ENCODE data around the gene PTPRU.
"Not testable (repeated sequence)": the region's sequence is repeated elsewhere in the genome, so short reads cannot be mapped to it uniquely, and the experiment has no call there.

Gene PTPRU

DNA sequence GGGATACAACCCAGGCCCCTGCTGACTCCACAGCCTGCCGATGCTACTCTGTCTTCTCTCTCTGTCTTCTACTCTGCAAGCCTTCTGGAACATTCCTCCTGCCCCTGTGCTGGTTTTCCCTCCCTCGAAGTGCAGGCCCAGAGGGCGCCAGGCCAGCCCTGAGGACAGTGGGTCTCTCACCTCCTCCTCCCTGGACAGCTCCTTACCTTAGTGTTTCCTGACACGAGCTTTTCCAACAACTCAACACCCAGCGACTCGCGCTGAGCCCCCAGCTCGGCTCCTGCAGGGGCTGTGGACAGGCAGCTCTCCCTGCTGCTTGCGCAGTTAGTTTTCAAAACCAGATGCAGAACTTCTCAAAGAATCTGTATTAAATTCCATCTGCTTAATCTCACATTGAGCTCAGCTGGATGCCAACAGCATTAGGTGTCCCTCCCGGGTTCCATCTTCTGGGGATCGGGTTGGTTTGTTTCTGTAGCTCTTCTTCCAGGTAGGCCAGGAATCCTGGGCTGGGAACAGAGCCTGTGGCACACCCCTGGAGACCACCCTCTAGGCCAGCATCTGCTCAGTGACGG is 54.2 kb downstream of the PTPRU start:
- no peak for DNase-seq (ENCODE audit: low spot score)

DNA sequence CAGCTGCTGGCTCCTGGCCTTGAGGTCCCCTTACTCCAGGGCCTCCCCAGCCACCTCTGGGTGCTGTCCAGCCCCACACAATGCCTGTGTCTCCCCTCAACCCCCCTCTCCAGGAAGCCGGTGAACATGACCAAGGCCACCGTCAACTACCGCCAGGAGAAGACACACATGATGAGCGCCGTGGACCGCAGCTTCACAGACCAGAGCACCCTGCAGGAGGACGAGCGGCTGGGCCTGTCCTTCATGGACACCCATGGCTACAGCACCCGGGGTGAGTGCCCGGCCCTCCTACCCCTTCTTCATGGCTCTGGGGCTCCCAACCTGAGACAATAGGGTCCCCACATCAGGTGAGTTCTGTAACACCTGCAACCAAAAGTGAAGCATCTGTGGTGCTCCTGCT is 55.4 kb downstream of the PTPRU start:
- no peak for DNase-seq (ENCODE audit: low spot score)

GRCh38 chr1:29292344-29292743 is 56.0 kb downstream of the PTPRU start:
- no peak for DNase-seq (ENCODE audit: low spot score)

DNA sequence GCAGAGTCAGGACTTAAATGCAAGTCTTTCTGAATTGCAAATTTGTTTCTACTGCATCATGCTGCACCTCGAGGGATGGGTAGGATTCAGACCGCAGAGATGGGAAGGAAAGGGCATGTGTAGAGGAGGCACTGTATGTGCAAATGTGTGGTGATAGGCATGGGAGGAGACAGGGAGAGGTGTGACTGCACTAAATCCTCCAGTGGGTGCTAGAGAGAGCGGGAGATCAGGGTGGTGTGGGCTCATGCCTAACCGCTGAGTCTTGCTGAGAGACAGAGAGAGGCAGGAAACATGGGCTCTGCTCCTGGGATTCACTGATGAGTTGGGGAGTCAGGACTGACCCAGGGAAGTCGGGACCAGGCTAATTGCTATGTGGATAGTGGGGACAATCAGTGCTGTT is 61.1 kb downstream of the PTPRU start:
- no peak for DNase-seq (ENCODE audit: low spot score)

GRCh38 chr1:29298246-29298645 is 61.9 kb downstream of the PTPRU start:
- DNase-seq (ENCODE audit: low spot score): no peak

GRCh38 chr1:29299446-29299845 is 63.1 kb downstream of the PTPRU start:
- DNase-seq (ENCODE audit: low spot score): no peak

DNA sequence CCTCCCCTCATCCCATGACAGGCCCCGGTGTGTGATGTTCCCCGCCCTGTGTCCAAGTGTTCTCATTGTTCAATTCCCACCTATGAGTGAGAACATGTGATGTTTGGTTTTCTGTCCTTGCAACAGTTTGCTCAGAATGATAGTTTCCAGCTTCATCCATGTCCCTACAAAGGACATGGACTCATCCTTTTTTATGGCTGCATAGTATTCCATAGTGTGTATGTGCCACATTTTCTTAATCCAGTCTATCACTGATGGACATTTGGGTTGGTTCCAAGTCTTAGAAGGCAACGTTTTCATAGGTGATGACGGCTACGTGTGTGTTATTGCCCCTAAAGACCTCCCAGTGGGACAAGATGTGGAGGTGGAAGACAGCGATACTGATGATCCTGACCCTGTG is 65.4 kb downstream of the PTPRU start:
- not testable (repeated sequence) for DNase-seq (ENCODE audit: low spot score)

GRCh38 chr1:29303201-29304024 is 67.1 kb downstream of the PTPRU start:
- no peak for DNase-seq (ENCODE audit: low spot score)

DNA sequence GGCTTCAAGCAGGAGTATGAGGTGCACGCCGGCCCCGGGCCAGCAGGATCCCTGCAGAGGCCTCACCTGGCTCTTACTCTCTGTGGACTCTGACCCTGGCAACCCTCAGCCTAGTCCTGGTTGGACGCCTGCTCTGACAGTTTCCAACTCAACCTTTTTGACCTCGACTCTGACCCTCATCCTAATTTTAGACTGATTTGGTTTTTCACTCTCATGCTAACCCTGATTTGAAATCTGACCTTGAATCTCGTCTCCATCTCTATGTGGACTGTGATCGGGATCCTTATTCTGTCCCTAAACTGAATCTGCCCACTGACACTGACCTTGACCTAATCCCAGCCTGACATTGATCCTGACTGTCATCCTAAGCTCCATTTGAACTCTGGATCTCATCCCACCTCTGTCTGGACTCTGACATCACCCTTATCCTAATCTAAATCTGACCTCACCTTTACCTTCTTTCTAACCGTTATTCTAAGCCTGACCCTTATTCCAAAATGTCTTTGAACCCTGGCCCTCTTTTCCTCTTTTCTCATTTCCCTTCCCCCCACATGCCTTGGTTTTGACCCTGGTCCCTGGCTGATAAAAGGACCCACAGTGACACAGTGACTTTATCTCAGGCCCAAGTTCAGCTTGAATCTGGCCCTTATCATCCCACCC is 67.8 kb downstream of the PTPRU start:
- no peak for DNase-seq (ENCODE audit: low spot score)

DNA sequence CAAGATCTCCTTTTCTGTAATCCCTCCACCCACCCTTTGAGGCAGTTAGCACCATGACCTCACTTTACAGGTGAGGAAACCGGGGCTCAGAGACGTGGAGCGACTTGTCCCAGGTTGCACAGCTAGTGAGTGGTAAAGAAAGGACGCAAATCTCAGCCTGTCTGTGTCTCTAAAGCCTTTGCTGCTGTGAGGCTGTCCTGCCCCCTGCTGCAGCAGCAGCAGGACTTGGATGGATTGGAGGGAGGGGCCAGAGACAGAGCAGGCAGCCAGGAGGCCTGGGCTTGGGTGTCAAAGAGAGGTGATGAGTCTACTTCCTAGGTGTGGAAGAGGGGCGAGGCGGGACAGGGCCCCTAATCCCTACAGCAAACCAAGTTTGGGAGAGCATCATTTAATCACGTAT is 69.6 kb downstream of the PTPRU start:
- no peak for DNase-seq (ENCODE audit: low spot score)

DNA sequence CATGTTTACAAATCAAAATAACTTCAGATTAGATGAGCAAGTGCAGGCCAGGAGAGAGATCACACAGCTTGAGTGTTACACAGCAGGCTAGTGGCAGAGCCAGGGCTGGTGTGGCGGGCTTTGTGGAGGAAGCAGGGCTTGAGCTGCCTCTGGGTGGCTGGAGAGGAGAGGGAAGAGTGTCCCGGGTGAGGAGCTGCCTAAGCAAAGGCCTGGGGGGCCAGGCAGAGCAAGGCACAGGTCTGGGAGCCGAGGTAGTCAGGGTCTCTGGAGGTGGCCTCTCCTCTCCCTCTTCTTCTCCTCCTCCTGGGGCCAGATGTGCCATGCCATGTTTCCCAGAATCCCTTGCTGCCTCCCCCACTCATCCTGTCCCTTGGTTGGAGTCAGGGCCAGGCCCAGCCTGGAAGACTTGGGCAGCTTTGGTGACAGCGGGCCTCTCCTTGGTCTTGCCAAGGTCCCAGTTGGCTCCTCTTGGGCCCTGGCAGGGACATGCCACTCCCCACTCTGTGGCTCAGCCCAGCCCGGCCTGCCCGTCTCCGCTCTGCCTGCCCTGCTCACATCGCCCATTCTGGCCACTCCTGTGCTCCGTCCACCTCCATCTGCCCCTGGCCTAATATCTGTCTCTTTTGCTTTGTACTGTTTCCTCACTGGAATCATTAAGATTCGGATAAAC is 70.3 kb downstream of the PTPRU start:
- no peak for DNase-seq (ENCODE audit: low spot score)

GRCh38 chr1:29309075-29309474 is 72.8 kb downstream of the PTPRU start:
- DNase-seq (ENCODE audit: low spot score): no peak

DNA sequence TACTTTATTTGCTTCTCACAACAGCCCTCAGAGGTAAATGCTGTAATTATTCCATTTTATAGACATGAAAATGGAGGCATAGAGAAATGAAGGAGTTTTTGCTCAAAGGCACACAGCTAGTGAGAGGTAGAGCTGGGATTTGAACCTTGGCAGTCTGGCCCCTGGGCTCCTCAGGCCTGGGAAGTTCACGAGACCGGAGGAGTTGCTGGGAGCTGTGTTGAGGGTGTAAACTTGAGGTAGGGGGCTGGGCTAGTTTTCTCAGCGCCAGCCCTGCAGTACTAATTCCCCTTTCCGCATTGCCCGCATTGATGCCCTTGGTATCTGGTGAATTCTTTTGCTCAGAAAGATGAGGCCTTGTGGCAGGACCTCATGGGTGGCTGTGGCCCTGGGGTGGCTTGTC is 73.3 kb downstream of the PTPRU start:
- no peak for DNase-seq (ENCODE audit: low spot score)

DNA sequence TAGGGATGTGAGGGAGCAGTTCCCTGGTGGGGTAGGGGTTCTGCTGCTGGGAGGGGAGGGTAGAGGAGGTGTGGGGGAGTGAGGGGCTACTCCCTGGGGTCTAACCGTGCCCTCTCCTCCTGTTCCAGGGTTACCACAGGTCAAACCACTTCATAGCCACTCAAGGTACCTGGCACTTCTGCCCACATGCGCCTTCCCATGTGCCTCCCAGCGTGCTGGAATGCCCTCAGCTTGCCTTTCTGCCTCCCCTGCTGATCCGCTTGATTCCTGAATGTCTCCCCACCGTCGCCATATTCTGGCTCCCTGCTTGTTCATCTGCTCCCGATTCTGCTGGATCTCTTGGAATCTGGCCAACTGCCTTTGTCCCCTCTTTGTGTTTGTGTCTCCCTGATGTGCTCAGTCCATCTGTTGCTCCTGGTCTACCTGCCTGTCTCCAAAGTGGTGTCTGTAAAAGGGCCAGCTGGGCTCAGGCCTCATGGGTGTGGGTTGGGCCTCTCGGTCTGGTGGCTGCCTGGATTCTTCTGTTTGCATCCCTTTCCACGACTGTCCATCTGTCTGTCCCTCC is 74.4 kb downstream of the PTPRU start:
- no peak for DNase-seq (ENCODE audit: low spot score)

DNA sequence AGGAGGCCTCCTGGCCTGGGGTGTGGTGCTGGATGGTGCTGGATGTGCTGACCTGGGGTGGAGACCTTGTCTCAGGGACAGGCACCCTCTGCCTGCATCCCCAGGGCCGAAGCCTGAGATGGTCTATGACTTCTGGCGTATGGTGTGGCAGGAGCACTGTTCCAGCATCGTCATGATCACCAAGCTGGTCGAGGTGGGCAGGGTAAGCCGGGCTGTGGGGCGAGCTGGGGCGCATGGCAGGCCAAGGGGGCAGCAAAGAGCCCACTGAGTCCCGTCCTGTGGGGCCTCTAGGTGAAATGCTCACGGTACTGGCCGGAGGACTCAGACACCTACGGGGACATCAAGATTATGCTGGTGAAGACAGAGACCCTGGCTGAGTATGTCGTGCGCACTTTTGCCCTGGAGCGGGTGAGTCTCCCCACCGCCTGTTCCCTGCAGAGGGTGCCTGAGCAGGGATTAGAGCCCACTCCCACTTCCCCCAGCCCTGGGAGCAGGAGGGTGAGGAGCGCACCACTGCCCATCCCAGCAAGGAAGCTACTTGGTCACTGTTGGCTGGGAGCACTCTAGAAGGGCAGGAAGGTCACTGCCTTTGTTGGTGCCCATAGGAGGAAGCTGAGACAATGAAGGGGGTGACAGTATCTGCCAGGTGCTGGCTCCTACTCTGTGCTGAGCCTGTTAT is 75.2 kb downstream of the PTPRU start:
- no peak for DNase-seq (ENCODE audit: low spot score)

- DNase-seq (ENCODE audit: low spot score): no peak
These were observed 76.4 kb downstream of the PTPRU start for GRCh38 chr1:29312469-29313461.

- not testable (repeated sequence) for DNase-seq (ENCODE audit: low spot score)
These were observed 78.4 kb downstream of the PTPRU start for GRCh38 chr1:29314685-29315084.

DNA sequence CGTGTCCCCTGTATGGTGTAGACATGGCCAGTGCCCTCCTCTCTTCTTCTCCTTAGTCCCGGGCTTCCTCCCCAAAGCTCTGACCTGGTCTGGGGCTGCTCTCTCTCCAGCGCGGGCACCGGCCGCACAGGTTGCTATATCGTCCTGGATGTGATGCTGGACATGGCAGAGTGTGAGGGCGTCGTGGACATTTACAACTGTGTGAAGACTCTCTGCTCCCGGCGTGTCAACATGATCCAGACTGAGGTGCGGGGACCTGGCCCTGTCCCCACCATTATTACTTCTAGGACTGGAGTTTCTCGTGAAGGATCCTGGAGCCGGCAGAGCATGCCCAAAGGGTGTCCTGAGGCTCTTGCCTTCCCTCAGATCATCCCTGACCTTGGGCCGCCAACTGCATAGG is 78.9 kb downstream of the PTPRU start:
- no peak for DNase-seq (ENCODE audit: low spot score)

- DNase-seq (ENCODE audit: low spot score): no peak
These were observed 79.6 kb downstream of the PTPRU start for GRCh38 chr1:29315876-29316275.

GRCh38 chr1:29317063-29317915 is 81.0 kb downstream of the PTPRU start:
- no peak for DNase-seq (ENCODE audit: low spot score)

Measured in globus pallidus (tissue), 1 donor.